DMS 273 (cell line): ENCODE results near the gene GTF3C1.

ENCODE experiments used
- DNase-seq: peaks from one replicate; lab custom pipeline; 2025; ENCODE audit not compliant: unreplicated experiment; lab: John Stamatoyannopoulos, UW

GTF3C1 gene

DNA sequence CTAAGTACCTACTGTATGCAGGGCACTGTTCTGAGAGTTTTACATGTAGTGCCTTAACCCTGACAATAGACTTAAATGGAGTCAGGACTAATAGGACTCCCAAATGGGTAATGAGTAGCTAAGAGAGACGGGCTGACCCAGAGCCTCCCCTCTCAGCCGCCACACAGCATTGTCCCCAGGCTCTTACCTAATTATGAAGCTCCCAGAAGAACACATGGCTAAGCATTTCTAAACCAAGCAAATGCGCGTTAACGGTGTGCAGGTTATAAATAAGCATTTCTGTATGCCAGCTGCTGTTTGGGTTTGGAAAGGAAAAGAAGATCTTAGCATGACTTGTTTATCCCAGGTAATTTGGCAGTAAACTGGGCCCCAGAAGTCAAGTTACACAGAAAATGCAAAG lies 14.5 kb upstream of the GTF3C1 start:
- peak; percentile 22 for DNase-seq

DNA sequence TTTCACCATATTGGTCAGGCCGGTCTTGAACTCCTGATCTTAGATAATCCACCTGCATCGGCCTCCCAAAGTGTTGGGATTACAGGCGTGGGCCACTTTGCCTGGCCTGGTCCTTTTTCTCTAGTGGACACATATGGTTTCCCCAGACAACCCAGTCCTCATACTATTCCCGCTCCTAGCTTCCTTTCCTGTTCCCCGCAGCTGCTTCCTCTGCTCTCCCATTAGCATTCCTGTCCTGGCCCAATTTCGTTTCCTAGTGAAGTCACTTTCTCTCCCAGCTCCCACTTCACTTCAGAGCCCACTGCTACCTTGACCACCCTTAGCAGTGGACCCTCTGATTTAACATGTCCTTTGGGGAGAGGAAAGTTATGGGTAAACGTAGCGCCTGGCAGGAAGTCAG lies 11.5 kb upstream of the GTF3C1 start:
- DNase-seq, result no peak

DNA sequence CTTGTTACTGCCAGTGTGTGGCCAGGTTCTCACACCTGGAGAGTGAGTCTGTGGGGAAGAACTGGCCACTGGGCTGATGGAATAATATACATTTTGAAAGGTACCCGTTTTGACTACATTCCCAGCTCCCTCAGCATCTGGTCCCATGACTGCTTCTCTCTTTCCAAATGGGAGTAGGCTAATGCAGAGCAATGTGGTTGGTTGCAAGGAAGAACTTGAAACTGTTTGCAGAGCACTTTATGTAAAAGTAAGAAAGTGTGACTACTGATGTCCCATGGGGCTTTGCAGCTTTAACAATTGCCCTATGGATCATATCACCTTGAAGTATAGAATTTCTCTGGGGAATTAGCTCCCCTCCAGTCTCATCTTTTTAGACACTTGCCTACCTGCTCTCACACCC lies 9.2 kb upstream of the GTF3C1 start:
- DNase-seq, result no peak

DNA sequence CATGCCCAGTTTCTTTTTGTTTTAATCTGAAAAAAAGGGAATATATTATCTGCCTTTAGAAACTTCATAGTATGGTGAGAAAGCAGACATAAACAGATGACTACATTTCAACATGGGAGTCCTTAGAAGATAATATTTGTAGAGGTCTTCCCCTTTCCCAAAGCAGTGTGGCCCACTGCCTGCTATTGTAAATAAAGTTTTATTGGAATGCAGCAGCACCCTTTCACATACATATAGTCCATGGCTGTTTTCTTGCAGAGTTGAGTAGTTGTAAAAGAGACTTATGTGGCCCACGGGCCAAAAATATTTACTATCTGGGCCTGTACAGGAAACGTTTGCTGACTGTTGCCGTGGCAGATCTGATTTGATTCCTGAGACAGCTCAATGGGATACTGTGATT lies 8.7 kb upstream of the GTF3C1 start:
- no peak for DNase-seq

DNA sequence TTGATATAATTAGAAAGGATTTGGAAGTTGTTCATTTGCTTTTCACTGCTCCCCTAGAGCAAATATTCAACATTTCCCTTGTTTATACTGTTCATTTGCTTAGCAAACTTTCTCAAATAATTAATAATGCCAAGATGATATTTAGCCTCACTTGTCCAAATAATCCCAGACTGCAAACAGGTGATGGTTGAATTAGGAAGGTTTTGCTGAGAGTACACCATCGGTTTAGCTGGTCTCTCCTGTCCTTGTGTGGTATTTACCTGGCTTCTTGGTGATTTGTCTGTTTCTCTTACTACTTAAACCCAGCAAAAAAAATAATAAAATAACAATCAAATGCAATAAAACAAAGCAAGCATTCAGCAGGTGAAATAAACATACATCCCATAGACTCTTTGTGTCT lies 6.8 kb upstream of the GTF3C1 start:
- DNase-seq, result no peak

DNA sequence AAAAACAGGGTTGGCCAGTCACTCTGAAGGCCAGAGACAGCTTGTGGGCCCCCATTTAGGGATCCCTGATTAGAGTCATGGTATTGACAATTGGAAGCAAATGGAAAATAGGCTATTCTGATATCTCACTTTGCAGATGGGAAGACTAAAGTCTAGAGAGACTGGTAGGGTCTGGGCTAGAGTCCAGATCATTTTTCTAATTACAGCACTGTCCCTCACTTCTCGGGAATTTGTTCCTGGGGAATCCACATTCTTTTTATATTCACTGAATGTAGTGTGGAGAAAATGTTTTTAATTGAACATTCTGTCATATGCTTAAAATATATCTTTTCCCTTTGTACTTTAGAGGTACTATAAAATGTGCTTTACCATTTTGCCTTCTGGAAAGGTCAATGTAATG lies 1.3 kb upstream of the GTF3C1 start:
- DNase-seq, result no peak

DNA sequence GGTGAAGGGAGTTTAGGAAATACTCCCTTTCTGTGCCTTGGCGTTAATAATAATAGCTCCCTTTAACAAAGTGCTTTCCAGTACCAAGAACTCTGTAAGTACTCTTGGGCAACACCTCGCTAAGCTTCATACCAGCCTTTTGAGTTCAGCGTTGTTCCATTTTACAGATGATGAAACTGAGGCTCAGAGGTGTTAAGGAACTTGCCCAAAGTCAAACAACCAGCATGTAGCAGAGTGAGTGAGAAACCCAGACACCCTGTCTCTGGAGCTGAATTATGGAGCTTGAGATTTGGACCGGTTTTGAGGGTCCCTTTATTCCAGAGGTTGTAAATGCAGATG lies 838 bp upstream of the GTF3C1 start:
- peak; percentile 34 for DNase-seq

DNA sequence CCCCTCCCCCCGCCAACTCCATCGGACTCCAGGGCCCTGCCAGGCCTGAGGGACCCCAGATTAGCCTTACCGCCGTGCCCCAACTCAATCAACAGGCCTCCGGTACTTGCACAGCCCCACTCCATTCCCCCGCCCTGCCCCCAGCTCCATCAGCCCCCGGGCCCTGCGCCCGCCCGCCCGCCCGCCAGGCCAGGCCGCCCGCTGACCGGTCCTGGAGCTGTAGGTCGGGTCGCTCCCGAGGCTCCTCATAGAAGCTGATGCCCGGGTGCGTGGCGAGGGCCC lies 308 bp downstream of the GTF3C1 start:
- DNase-seq, result no peak

DNA sequence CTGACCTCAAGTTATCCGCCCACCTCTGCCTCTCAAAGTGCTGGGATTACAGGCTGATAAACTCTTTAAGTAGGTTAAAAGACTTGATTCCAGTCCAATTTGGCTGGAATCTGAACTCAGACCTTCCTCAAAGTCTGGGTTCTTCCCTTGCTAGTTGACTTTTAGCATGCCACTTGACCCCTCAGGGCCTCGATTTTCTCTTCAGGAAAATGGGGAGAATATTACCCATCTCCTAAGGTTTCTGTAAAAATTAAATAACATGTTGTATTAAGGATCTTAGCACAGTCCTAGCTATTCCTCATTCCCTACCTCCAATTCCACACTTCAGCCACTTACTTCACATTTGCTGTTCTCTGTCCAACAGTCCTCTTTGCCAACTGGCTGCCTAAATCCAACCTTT lies 1.9 kb downstream of the GTF3C1 start:
- no peak for DNase-seq

DNA sequence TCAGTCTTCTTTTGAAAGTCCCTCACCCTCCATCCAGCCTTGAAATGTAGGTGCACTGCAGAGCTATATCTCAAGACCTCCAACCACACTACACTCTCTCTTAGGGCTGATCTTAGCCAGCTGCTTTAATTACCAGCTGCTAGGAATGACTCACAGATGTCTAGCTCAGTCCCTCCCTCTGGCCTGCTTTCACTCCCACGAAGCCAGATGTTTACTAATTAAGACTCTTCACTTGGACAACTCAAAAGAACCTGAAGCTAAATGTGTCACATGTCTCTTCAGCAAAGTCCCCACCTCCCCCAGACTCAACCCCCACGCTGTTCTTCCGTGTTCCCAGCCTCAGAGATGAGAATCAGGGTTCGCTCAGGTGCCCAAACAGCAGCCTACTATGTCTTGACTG lies 2.6 kb downstream of the GTF3C1 start:
- DNase-seq, result peak; percentile 89

DNA sequence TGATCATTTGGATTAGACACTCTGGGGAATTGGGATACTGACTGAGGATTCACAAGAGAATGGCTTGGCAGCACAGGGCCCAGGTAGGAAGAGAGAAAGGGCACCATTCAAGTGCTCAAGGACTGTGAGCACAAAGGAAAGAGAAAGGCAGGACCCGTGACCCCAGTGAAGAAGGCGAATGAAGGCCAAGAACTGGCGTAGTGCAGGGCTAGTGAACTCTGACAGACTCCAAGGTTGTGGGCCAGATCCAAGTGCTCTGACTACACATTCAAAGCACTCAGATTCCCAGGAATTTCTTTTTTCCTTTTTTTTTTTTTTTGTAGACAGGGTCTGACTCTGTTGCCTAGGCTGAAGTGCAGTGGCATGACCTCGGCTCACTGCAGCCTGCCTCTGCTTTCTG lies 5.0 kb downstream of the GTF3C1 start:
- no peak for DNase-seq

DNA sequence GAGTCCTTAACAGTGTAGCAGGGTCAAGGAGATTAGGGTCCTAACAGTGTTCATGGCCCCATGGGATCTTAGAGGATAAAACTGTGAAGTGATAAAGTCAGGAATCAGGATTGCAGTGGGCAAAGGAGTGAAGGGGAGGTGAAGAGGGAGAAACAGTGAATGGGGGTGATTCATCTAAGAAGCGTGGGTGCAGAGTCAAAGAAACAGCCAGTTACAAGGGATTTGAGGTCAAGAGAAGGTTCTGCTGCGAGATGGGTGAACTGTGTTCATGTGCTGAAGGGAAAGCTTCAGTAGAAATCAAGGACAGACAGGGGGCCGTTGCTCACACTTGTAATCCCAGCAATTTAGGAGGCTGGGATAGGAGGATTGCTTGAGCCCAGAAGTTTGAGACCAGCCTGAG lies 5.9 kb downstream of the GTF3C1 start:
- DNase-seq, result no peak

DNA sequence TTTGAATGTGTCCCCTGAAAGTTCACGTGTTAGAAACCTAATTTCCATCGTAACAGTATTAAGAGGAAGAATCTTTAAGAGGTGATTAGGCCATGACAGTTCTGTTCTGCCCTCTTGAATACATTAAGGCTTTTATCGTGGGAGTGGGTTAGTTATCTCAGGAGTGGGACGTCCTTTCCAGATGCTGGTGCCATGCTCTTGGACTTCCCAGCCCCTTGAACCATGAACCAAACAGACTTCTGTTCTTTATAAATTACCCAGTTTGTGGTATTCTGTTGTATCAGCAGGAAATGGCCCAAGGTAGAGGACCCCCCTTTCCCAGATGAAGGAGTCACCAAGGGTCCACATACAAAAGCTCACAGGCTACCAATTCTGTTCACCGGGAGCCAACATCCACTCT lies 10.1 kb downstream of the GTF3C1 start:
- DNase-seq, result no peak

DNA sequence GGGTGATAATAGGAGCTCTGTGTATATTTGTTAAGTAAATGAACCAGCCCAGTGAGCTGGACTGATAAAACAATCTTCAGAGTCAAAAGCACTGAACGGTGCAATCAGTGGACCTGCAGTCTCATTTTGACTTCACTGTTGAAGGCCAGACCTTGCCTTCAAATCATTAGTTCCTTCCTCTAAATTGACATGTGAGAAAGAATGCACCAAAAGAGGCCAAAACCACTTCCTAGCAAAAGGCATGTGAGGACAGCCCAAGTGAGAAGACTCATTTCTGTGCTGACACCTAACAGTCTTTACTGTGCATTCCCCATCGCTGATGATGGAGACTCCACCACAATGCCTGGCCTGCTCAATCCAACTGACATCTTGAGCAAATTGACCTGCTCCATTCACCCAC lies 10.6 kb downstream of the GTF3C1 start:
- no peak for DNase-seq

DNA sequence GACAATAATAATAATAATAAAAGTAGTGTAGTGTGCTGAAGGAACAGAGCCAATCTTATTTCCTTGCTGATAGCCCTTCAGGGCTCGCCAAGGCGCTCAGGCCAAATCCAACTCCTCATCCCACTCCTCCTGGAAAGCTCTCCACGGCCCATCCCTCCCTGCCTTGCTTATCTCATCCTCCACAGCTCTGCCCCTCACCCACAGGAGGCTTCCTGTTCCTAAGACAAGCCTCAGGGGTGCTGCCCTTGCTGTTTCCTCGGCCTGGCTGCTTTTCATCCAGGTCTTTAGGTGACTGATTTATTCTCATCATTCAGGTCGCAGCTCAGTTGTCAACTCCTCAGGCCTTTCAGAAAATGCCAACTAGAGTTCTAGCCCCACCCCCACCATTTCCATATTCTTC lies 11.2 kb downstream of the GTF3C1 start:
- no peak for DNase-seq

DNA sequence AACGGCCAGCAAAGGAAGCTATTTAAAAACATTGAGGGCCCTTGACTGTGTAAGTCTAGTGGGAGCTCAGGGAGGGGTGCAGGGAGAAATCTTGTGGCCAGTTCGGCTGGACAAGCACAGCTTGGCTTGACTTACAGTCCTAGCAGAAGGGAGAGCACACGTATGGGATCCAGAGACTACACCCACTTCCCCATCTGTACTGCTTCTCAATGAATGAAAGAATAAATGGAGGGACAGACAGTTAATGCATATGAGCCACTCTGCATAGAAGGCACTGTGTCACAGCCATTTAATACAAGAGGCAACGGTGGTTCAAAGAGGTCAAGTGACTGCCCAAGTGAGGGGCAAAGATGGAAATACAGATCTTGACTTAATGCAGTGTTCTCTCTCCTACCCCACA lies 15.5 kb downstream of the GTF3C1 start:
- no peak for DNase-seq

DNA sequence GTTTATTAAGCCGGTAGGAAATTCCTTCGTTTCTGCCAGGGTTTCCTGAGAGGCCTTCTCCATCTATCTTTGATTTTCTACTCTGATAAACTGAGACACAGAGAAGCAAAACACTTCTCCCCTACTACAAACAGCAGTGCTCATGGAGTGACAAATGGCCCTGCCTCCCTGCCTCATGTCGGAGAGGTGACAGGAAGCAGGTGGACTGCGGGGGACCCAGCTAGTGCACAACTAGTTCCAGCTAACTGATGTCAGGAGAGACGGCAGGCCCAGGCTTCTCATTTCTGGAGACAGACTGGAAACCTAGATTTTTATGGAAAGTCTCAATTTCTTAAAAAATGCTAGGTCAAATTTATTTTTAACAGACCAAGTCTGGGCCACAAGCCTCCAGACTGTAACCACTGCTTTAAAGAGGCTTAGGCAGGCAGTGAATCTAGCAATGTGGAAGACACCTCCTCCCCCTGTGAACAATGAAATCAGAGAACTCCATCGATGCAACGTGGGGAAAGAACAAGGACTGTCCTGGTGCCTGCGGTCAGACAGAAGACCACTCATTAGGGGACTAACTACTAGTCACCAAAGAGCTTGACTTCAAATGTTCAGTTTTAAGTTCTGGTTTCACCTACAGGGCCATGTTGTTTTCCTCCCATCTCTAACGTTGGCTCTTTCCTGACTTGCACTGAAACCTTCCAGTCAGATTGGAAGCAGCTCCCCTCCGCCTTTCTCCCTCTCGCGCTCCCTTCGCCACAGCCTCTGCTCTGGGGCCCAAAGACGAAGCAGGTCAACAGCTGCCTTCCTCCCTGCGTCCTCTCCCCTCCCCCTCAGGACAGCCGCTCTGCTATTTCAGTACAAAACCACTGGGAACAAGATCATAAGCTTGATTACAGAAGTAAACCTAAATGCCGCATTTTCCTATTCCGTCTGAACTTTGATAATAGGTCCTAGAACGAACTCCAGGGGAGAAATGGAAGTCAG lies 17.6 kb downstream of the GTF3C1 start:
- no peak for DNase-seq

DNA sequence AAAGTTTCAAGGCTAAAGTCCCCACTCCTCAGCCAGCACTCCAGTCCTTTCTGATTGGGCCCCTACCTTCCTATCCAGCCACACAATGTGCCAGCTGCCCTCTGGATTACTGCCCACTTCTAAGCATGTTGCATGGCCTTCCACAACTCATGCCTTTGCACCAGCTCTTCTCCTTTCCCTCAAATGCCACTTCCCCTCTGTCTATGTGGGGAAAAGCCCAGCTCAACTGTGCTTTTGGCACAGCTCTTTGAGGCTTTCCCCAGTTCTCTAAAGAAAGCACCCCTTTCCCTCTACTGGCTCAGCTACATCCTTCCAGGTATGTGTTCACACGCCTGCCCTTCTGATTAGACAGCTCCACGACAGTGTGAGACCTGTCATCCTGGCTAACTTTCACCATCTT lies 18.5 kb downstream of the GTF3C1 start:
- peak; percentile 67 for DNase-seq

DNA sequence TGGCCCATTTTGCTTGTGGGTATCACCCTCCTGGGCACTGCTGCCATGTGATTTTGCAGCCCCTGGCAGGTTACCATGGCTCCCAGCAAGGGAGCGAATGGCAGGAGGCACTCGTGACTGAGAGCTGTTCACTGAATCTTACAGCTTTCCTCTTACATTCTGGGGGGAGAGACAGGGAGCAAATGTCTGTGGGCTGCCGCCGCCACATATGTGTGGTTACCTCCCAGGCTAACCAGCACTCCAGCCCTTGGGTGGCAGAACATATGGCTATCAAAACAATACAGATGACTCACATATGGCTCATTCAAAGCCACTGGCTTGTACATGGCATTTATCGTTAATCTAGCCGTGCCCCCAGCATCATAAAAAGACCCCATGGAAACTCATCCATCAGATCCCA lies 19.8 kb downstream of the GTF3C1 start:
- DNase-seq, result peak; percentile 90

DNA sequence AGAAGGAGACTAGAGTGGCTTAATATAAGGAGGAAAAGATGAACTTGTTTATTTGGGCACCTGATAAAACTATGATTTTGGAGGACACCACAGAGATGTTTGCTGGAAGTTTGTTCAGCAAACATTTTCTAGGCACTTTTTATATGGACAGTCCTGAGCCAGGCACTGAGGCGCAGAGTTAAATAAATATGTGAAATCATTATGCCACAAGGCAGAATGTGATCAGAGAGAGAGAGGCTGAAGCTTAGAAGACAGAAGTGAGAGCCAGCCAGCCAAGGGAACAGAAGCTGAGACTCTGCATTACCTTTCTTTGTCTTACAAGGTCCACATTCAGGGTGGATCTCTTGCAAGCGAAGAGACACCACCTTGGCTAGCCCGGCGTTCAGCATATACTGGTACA lies 21.4 kb downstream of the GTF3C1 start:
- no peak for DNase-seq

DNA sequence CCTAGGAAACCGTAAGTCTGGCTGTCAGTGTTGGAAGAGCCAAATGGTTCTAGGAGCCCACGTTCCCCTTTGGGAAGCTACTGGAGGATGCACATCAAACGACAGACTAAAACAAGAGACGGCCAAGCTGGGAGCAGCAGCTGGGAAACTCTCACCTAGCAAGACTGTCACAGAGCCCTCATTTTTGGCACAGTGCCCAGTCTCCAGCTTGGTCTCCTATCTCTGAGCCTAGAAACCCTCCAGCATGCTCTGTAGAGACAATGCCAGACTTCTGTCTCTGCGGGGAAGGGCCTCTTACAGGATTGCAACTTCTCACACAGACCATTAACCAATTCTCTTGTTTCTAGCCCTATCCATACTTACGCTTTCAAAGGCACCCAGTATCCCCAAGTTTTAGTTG lies 23.5 kb downstream of the GTF3C1 start:
- peak; percentile 77 for DNase-seq

DNA sequence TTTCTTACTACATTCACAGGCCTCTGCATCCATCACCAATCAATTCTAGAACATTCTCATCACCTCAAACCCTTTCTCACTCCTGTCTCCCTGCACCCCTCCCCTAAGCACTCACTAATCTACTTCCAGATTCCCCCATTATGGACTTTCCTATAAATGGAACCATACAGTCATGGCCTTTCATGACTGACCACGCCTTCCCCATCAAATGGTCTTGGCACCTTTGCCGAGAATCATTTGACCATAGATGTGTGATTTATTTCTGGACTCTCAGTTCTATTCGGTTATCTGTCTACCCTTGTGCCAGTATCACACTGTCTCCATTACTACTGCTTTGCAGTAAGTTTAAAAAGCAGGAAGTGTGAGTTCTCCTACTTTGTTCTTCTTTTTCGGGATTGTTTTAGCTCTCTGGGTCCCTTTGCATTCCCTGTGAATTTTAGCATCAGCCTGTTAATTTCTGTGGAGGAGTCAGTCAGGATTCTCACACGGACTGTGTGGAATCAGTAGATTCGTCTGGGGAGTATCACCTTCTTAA lies 27.5 kb downstream of the GTF3C1 start:
- DNase-seq, result no peak

DNA sequence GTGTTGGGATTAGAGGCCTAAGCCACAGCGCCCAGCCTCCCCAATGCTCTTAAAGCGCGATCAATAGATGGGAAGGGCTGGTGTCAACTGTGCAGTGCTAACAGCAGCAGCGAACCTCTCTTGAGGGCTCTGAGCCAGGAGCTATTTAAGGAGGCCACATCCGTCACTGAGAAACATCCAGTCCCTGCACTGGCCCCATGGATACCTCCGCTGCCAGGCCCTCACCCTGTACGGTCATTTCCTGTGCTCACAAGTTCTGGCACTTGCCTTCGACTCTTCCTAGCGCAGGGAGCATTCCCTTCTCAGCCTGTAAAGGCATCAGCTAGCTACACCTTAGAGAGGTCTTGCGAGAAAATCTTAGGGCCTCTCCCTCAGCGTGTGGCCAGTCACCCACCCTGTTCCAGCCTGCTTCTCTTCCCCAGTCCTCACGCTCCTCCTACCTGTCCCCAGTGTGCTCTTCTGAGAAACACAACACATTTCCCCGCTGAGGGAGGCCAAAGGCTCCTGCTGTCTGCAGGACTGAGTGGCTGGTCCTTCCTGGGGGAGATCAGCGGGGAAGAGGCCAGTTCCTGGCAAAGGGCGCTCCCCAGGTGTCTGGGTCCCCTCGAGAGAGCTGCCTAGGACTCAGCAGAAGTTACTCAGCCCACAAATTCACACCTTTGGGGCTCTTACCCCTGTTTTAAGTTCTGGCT lies 28.6 kb downstream of the GTF3C1 start:
- DNase-seq, result no peak
